SK-N-SH treated with all-trans-retinoic acid at 6 μM for 48 hours (cell line): ENCODE data around the gene KRTAP5-8.

ENCODE experiments used
- ARNTL ChIP-seq: fragments of 450-650 bp; formaldehyde crosslinking; IDR thresholded peaks from 2 replicates; pipeline ENCODE4 v1.5.0; 2020; ENCODE audit warnings: low read depth, mild to moderate bottlenecking, moderate library complexity, borderline replicate concordance
- CREB5 ChIP-seq: fragments of 250-450 bp; sonication (Bioruptor Pico); IDR thresholded peaks from 2 replicates; pipeline ENCODE4 v1.5.1; 2020; ENCODE audit warnings: low read depth, mild to moderate bottlenecking, moderate library complexity
- CSRNP3 ChIP-seq: fragments of 250-450 bp; sonication (Bioruptor Pico); IDR thresholded peaks from 2 replicates; pipeline ENCODE4 v1.5.1; 2021; ENCODE audit warnings: mild to moderate bottlenecking, moderate library complexity
- ESRRG ChIP-seq: fragments of 250-450 bp; sonication (Bioruptor Pico); IDR thresholded peaks from 2 replicates; pipeline ENCODE4 v1.6.1; 2021; ENCODE audit warnings: mild to moderate bottlenecking
- ISL1 ChIP-seq: fragments of 250-450 bp; sonication (Bioruptor Pico); IDR thresholded peaks from 2 replicates; pipeline ENCODE4 v2.1.2; 2022; ENCODE audit warnings: mild to moderate bottlenecking, moderate library complexity
- PATZ1 ChIP-seq: fragments of 250-450 bp; sonication (Bioruptor Pico); IDR thresholded peaks from 2 replicates; pipeline ENCODE4 v1.8.0; 2020; ENCODE audit warnings: mild to moderate bottlenecking, moderate library complexity, borderline replicate concordance
- POU6F1 ChIP-seq: fragments of 250-450 bp; sonication (Bioruptor Pico); IDR thresholded peaks from 2 replicates; pipeline ENCODE4 v1.8.0; 2021; ENCODE audit warnings: low read depth, mild to moderate bottlenecking, moderate library complexity, borderline replicate concordance
- RARB ChIP-seq: fragments of 250-450 bp; sonication (Bioruptor Pico); IDR thresholded peaks from 2 replicates; pipeline ENCODE4 v1.8.0; 2021; ENCODE audit warnings: mild to moderate bottlenecking, moderate library complexity
- TOX ChIP-seq: fragments of 250-450 bp; sonication (Bioruptor Pico); IDR thresholded peaks from 2 replicates; pipeline ENCODE4 v1.8.0; 2021; ENCODE audit warnings: mild to moderate bottlenecking, moderate library complexity, borderline replicate concordance
- TSHZ2 ChIP-seq: fragments of 250-450 bp; sonication (Bioruptor Pico); IDR thresholded peaks from 2 replicates; pipeline ENCODE4 v1.5.0; 2020; ENCODE audit warnings: mild to moderate bottlenecking, moderate library complexity
- ZFP3 ChIP-seq: fragments of 250-450 bp; sonication (Bioruptor Pico); IDR thresholded peaks from 2 replicates; pipeline ENCODE4 v1.5.0; 2020; ENCODE audit warnings: mild to moderate bottlenecking, moderate library complexity
- ZFP30 ChIP-seq: fragments of 450-650 bp; formaldehyde crosslinking; IDR thresholded peaks from 2 replicates; pipeline ENCODE4 v1.5.0; 2022; ENCODE audit warnings: mild to moderate bottlenecking, moderate library complexity
- ZNF565 ChIP-seq: fragments of 450-650 bp; formaldehyde crosslinking; conservative IDR thresholded peaks from 2 replicates; pipeline ENCODE4 v1.5.0; 2020; ENCODE audit warnings: low read depth, mild to moderate bottlenecking, moderate library complexity
- ZNF8 ChIP-seq: fragments of 450-650 bp; formaldehyde crosslinking; IDR thresholded peaks from 2 replicates; pipeline ENCODE4 v1.5.0; 2020; ENCODE audit warnings: mild to moderate bottlenecking, moderate library complexity

- TF ChIP-seq ZFP30 (no peak), ZFP3 (CRISPR knock-in tag) (no peak), CREB5 (CRISPR knock-in tag) (no peak), ZNF565 (CRISPR knock-in tag) (no peak), TSHZ2 (CRISPR knock-in tag) (no peak), ARNTL (CRISPR knock-in tag) (no peak), PATZ1 (no peak), RARB (CRISPR knock-in tag) (no peak), ISL1 (CRISPR knock-in tag) (no peak), ZNF8 (no peak), CSRNP3 (CRISPR knock-in tag) (no peak), POU6F1 (no peak), ESRRG (CRISPR knock-in tag) (no peak), TOX (CRISPR knock-in tag) (no peak)
Observed at GRCh38 chr11:71501071-71501985, 36.5 kb upstream of the KRTAP5-8 start.
